K562 (cell line): ENCODE measurements around the gene SRF.

Experiments used
- BRD9 ChIP-seq: fragments of 450-650 bp; IDR thresholded peaks from 2 replicates; pipeline ENCODE4 v1.6.1; 2018; ENCODE audit warnings: low read depth; ENCODE audit not compliant: partially characterized antibody
- TRIM25 ChIP-seq: fragments of 450-650 bp; IDR thresholded peaks from 2 replicates; pipeline ENCODE4 v1.7.0; 2016; ENCODE audit warnings: borderline replicate concordance

- TF ChIP-seq TRIM25 (no peak), BRD9 (no peak)
These were observed 29.0 kb upstream of the SRF start for GRCh38 chr6:43142101-43142500.
